ENCODE data around the gene BCL2L15.

The BCL2L15 gene

DNA sequence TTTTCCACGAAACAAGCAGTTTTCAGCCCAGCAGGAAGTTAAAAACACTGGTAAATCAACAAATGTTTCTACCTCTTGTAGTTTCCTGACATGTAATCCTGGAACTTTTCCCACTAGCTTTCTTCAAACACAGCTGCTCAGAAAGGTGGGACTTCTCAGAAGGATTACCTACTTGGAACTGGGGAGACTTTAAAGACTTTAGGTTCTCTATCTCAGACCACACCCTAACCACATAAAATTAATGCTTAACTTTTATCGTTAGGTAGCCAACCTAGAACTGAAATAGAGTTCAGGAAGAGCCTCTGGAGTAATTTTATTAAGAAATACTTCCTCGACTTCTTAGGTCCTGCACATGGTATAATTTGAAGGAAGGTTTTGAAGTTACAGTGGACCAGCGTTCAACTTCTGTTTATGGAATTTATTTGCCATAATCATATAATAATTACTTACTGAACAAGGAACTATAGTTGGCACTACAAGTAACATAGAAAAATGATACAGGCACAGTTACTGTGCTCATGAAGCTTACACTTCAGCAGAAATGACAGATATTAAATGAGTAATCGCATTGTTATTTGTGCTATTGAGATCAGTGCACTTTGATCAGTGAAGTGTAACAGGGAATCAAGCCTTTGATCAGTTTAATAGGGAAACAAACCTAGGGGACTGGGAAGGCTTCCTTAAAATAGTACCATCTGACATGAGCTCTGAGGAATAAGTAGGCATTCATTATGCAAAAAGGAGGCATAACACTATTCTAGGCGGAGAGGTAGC is at the start of gene BCL2L15:
BCL2L15 (minus strand) TSS at position 180 of the 774 bp plus-strand sequence. CDS start 206 bp downstream, outside the sequence.
- no peak for DNase-seq

DNA sequence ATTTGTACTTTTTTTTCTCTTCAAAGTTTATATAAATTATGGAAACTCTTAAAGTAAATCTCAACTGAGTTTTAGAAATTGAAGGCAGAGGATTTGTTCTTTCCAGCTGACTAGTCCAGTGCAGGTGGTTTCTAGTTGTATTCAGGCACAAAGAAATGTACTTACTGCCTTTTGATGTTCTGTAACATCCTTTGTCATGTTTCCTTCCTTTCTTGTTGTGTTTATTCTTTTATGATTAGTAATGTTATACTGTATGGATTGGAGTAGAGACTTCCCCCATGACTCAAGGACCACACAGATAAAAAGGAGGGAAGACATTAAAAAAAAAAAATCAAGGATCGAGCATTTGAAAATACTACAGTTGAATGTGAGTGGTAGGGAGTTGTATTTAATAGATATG is 49.8 kb upstream of the BCL2L15 start:
- no peak for DNase-seq

DNA sequence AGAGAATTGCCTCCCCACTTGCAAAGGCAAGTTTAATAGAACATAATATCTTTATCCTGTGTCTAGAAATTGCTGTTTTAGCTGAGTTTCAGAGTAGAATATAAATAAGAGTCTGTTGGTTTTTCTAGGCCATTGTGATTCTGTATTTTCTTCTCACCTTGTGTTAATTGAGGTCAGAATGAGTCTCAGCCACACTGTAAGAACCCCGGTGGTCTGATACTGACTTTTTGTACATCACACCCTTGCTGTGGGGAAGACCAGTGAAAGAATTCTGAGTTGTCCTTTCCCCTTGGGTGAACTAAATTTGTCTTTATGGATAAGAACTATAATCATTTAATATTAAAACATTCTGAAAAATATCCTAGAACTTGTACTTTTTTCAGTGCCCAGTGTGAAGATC is 48.6 kb upstream of the BCL2L15 start:
- DNase-seq: no peak

DNA sequence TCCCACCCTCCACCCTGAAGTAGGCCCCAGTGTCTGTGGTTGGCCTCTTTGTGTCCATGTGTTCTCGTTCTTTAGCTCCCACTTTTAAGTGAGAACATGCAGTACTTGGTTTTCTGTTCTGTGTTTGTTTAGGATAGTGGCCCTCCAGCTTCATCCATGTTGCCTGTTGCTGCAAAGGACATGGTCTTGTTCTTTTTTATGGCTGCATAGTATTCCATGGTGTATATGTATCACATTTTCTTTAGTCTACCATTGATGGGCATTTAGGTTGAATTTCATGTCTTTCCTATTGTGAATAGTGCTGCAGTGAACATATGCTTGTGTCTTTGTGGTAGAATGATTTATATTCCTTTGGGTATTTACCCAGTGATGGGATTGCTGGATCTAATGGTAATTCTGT is 47.8 kb upstream of the BCL2L15 start:
- no peak for DNase-seq

DNA sequence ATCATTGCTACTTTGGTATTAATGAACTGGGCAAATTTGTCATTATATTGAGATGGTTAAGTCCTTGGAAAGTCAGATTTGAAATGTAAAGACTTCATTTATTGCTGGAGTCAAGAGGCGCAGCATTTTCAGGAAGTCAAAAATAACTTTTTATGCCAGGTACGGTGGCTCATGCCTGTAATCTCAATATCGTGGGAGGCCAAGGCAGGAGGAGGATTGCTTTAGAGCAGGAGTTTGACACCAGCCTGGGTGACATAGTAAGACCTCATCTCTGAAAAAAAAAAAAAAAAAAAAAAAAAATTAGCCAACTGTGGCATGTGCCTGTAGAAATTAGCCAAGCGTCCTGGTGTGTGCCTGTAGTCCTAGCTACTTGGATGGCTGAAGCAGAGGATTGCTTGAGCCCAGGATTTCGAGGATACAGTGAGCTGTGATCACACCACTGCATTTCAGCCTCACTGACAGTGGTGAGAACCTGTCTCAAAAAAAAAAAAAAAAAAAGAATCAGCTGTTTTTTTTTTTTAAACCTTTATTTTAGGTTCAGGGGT is 47.2 kb upstream of the BCL2L15 start:
- DNase-seq: no peak

DNA sequence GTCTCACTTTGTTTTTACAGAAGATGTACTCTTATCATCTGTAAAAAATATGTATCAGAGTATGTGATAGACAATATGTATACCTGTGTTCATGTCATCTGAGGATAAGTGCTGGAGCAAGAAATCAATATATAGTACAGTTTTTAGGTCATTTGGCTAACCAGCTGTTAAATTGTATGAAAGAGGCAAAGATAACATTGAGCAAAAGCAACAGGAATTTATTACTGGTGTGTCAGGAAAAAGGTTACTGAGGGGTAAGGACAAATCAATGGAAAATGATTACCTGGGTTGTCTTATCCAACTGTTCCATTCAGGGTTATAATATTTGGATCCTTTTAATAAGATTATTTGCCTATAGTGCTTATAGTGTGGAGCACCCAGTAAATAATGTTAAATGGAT is 46.6 kb upstream of the BCL2L15 start:
- DNase-seq: no peak

DNA sequence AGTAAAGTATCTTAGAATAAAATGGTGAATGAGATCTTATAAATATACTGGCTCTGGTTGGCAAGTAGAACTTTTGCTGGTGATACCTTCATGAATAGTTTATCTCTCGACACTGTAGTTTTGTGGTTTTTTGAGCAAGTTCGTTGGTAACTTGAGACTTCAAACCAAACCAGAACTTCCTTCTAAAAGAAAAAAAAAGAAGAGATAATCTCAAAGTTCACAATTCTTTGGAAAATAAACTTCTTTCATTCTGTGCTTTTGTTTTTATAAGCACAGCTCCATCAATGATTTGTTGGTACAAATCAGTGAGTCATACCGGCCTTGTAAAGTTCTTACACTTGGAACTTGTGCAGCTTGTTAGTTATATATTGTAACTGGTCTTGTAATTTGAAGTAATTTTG is 44.1 kb upstream of the BCL2L15 start:
- DNase-seq: no peak

DNA sequence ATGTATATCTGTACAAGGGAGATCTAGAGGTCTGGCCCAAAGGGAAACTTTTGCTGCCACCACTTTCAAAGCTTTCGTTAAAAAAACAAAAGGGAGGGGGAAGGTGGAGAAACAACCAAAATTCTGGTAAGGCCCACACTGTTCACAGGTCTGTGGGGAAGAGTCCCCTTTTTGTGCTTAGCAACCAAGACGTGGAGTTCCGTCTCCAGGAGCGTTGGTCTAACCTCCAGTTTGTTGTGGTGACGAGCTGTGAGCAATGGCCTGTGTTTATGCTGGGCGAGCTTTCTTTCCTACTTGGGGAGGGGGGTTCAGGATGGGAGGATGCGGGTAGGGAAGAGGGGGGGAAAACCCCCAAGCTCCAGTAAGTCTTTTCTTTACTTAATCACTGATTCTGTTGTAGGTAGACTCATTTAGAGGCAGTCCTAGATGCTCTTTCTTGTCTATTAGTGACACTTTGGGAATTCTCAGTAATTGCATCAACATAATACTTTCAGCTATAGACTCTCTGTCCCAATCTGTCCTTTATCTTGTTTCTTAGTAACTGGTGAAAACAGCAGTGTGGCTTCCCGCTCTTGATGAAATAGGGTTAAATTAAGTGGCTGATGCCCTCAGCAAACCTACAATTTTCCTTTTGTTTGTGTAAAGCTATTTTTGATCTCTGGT is 43.2 kb upstream of the BCL2L15 start:
- DNase-seq: no peak

DNA sequence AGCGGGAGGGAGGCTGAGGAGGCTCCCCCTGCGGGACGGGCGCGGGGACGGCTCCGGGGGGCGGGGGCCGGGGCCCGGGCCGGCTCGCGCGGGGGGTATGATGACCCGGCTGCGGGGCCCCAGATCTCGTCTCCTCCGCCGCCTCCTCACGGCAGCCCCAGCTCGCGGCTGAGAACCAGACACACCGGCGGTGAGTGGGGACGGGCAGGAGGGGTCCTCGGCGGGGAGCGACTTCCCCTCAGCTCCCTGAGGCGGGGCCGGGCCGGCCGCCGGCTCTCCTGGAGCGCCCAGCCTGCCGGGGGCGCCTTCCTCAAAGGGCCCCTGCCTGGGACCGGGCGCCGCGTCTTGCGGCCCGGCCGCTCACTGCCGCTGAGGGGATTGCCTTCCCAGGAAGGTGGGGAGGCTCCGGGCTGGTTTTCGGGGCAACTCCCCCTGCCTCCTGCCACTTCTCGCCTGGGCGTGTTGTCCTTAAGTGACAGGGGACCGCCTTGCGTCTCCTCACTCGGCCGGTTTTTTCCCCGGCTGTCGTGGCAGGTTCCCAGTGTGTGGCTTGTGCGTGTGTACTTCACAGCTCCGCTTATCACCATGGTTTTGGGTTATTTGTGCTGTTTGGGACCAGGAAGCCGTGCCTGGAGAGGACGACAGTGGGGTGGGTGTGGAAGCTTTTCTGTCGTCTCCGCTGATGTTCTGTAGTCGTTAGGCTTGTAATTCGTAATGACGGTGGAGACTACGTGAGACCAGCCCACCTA is 42.5 kb upstream of the BCL2L15 start:
- peak; percentile 20 for DNase-seq

DNA sequence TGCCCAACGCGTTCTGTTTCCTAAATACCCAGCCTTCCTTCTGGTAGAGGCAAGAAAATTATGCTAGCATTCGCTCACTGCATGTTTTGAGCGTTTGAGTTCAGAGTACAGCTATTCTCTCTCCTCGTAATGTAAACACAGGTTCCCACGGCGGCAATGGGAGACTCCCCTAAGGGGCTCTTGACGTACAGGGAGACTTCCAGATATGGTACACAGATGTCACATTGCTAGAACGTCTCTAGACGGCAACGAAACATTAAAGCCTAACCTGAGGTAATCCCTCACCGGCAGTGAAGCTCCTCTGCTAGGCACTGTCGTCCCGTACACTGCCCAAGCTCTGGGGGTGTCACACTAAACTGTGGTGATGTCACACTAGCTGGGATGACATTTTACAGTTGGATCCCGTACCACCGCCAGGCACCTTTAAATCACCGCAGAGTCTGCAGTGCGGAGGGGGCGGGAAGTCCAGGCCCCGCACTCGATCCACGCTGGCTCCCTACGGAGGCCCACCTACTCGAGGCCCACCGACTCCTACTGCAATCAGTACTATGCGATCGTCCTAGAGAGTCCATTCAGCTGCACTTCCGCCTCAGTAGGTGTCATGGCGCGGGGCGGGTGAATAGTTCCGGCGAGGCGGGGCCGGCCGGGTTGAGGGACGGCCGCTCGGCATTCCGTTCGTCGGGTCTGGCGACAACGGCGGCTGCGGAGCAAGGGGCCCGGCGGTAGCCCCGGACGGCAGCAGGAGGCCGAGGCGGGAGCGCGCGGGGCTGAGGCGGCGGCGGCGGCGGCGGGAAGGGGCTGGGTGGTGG is 41.8 kb upstream of the BCL2L15 start, which contains the start of gene HIPK1:
HIPK1 (plus strand) TSS at position 384 of the 809 bp plus-strand sequence.
- DNase-seq: peak; percentile 92

DNA sequence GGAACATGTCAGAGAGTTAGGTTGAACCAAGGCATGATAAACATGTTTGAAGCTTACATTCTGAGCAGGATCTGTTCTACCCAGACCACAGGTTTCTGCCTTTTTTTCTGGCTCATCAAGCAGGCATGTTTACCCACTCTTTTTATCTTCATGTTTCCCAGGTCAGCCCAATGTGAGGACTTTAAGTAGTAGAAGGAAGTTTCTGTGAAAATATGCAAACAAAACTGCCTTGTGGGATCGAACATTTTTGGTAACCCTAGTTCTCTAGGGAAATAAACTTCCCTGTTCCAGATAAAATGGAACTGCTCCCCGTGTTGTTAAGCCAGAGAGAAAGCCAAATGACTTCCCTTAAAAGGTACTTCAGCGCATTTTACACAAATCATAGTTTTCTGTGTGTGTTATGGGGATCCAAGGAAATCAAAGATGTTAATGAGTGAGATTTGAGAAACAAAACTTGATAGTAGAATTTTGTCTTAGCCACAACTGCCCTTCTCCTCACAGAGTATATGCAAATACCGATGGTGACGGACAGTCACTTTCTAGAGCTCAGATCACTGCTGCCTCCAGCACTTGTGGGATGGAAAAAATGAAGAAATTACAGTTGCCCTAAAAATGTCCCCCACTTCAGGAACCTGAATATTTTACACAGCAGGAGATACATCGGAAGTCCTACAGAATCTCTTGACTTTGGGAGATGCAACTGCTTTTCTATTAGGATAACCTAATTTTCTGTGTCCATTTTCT is 41.0 kb upstream of the BCL2L15 start:
- no peak for DNase-seq

DNA sequence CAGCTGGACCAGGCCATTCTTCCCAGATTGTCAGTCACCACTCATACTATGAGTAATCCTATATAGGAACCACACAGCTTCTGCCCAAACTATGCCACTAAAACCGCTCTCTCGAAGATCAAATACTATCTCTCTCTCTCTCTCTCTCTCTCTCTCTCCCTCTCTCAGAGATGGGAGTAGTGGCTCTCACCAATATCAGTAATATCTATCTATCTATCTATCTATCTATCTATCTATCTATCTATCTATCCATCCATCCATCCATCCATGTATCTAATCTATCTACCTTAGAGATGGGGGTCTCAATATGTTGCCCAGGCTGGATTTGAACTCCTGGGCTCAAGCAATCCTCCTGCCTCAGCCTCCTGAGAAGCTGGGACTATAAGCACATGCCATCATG is 37.1 kb upstream of the BCL2L15 start:
- no peak for DNase-seq

DNA sequence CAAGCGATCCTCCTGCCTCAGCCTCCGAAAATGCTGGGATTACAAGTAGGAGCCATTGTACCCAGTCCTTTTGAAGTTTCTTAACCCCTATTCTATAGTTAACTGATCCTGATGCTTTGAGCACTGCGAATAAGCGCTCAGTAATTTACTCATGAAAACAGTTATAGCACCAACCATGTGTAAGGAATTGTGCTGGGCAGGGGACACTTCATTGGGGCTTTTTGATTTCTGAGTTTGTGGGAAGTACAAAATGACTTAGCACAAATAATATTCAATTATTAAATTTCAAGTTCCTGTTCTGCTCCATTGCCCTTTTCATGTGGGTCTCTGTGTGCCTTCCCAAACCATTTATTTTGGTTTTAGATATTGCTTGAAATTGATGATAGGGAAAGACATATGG is 35.6 kb upstream of the BCL2L15 start:
- DNase-seq: no peak

DNA sequence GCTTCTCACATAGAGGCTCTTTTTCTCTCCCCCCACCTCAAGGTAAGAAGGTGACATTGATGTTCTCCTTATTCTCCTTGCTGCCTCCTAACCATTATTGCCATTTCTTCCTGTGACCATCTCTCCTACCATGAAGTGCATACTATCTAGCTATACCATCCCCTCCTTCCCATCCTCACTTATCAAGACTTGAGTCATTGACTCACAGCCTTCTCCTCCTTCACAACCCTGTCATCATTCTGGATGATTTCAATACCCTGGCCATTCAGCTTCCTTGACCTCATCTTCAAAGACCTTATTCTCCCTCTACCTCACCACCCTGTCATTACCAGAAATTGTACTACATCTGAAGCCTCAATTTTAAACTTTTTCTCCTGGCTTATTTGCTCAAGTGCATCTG is 30.9 kb upstream of the BCL2L15 start:
- DNase-seq: no peak

DNA sequence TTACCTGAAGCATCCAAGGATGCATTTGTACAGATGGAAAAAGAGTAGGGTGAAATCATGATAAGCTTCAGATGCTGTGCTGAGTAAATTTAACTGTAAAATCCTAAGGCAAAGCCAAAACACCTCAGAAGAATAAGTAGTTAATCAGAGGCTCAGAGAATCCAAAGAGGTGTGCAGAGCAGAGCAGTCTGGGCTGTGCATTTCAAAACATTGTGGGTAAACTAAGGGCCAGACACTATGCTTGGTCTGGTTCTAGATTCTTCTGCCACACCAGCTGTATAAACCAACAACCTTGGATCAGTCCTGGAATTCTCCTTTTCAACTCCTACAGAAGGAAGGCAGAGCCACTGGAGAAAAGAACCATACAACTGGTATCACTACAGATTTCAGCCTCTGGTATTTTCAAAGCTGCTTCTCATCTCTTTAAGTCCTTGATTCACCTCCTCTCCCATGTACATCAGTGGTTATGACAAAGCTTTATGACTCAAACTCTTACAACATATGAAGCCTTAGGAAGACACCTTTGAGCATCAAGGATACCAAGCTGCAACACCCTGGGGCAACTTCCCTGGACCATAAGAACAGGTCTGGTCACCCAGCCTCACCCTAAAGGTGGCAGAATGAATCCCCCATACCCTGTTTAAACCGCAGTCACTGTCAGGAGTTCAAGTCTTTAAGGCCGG is 30.2 kb upstream of the BCL2L15 start:
- DNase-seq: no peak

DNA sequence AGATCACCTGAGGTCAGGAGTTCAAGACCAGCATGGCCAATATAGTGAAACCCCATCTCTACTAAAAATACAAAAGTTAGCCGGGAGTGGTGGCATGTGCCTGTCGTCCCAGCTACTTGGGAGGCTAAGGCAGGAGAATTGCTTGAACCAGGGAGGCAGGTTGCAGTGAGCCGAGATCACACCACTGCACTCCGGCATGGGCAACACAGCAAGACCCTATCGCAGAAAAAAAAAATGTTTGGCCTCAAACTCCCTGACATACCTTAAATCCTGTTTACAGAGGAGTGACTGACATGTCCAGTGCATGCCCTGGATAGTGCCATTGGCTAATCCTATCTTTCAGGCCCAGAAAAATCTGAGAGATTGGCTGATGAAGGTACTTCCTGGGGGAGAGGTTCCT is 29.6 kb upstream of the BCL2L15 start:
- no peak for DNase-seq

DNA sequence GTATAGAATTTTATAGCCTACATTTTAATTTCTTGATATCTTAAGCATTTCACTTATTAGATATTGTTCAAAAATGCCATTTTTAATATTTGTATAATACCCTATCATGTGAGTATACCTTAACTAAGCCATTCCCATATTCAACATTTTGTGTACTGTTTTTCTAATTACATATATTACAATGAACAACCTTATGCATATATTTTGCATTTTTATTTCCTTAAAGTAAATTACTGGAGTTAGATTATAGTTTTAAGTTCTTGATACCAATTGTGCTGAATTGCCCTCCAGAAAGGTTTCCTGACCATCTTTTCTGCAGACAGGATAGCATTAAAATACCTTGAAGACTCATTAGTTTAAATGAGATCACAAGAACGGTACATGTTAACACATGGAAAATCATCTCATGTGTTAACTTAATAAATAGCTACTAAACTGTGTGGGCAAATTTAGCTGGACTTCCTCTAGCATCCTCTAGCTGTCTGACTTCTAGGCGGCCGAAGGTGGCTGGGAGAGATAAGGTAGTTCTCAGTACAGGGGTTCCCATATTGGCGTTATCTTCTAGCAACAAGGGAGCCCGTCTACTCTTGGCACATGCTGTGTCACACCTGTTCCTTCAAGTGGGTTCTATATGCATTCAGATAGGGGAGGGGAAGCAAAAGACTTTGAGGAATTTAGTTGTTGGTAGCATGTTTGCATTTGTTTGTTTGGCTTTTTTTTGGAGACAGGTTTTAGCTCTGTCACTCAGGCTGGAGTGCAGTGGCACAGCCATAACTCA is 26.7 kb upstream of the BCL2L15 start:
- DNase-seq: no peak

DNA sequence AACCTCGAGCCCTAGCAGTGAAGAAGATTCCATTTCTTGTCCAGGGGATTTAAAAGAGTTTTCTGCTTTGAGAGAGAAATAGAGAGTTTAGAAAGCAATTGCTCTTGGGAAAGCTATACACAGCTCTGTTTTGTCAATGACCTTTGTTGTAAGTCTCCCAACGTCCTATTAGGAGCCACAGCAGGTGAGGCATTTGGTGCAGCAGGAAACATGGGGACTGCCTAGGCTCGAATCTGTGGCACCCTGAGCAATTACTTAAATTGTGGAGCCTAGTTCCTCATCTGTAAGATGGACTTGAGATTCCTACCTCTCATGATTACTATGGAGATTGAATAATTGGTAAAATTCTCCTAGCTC is 25.9 kb upstream of the BCL2L15 start:
- DNase-seq: no peak

DNA sequence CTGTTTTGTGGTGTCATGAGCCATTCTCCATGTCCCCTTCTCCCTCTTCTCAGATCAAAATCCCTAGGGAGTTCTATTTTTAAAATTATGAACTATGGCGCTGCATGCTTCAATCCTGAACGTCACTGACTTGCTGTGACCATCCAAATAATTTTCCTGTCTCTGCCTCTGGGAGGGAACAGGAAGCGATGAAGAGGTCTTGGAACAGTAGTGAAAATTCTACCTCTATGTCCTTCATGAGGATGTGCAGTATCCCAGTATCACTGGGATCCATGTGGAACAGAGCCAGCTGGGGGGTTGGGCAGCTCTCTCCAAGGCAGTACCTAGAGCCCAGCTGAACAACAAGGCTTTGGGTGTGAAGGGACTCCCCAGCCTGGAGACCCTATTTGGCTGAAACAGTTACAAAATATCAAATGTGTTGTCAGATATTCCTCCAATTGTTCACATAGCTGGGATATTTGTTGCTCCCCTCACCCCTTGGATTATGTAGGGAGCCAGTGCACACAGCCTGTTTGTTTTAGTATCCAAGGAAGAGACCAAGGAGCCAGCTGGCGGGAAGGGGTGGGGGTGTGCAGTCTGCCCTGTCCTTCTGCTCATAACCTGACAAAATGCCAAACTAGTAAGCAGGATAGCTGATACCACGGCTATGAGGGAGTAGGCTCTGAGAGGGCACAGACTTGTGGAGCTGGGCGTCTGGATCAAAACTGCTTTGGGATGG is 25.4 kb upstream of the BCL2L15 start:
- no peak for DNase-seq

DNA sequence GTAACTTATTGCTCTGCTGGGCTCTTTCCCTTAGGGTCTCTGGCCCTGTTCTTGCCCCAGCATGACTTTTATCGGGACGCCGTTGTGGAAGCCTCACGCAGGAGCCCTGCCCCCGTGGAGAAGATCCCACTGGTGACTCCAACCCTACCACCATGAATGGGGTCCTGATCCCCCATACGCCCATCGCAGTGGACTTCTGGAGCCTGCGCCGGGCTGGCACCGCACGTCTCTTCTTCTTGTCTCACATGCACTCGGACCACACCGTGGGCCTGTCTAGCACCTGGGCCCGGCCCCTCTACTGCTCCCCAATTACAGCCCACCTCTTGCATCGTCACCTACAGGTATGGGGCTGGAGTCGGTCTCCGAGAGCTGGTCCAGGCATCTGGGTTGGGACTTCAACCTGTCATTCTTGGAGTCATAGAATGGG is 18.1 kb upstream of the BCL2L15 start:
- peak; percentile 3 for DNase-seq

Measured in NCI-H1105 (cell line).